22Rv1 (cell line): Measurements from ENCODE around the gene PLRG1.

Source experiments
- CTCF ChIP-seq: fragments of 450-650 bp; IDR thresholded peaks from 2 replicates; pipeline ENCODE4 v1.5.1; 2017; ENCODE audit warnings: mild to moderate bottlenecking
- ZFX ChIP-seq: fragments of 450-650 bp; IDR thresholded peaks from 2 replicates; pipeline ENCODE4 v1.6.1; 2017; ENCODE audit warnings: antibody characterized with exemption, borderline replicate concordance

GRCh38 chr4:154569028-154569427 lies 18.8 kb upstream of the PLRG1 start:
- TF ChIP-seq CTCF: no peak
- TF ChIP-seq ZFX: no peak
